CD14-positive monocyte (primary cell): ENCODE measurements around the gene NUPR2. TPM values are rescaled to one million over a fixed set of nuclear protein-coding genes. Genes with fewer than 3 reads are reported as not detected.
"Not testable (repeated sequence)": the region's sequence is repeated elsewhere in the genome, so short reads cannot be mapped to it uniquely, and the experiment has no call there.

Experiments
- DNase-seq, 3 donors: peaks; one replicate each; pipeline ENCODE4 v3.0.0-alpha.2; 2011 to 2022
- H2AFZ ChIP-seq: 2 replicates; pipeline ENCODE4 v1.6.0; 2012; ENCODE audit warnings: mild to moderate bottlenecking, low read depth, low read length, inconsistent platforms; ENCODE audit not compliant: insufficient read depth, poor library complexity, severe bottlenecking
- H3K27ac ChIP-seq, 2 donors: 1 replicate in 1 of 2; 2 replicates in 1 of 2; pipeline ENCODE4 v1.5.1; 2012 to 2013; ENCODE audit warnings: low read length in 2 of 2, control low read depth in 1 of 2, inconsistent platforms in 1 of 2, low read depth in 1 of 2, mild to moderate bottlenecking in 1 of 2
- H3K27me3 ChIP-seq, 2 donors: one replicate each; pipeline versions ENCODE4 v1.6.0 to v1.6.1; 2011 to 2013; ENCODE audit warnings: low read length in 2 of 2; ENCODE audit not compliant: control insufficient read depth in 2 of 2, insufficient read depth in 2 of 2
- H3K36me3 ChIP-seq, 2 donors: replicated peaks in 1 of 2; 1 replicate in 1 of 2; 2 replicates in 1 of 2; pipeline versions ENCODE4 v1.5.1 to v1.6.1; 2012 to 2013; ENCODE audit warnings: low read length in 2 of 2, control low read depth in 1 of 2, inconsistent platforms in 1 of 2, mild to moderate bottlenecking in 1 of 2; ENCODE audit not compliant: insufficient read depth in 2 of 2, control insufficient read depth in 1 of 2
- H3K4me1 ChIP-seq, 2 donors: 1 replicate in 1 of 2; 2 replicates in 1 of 2; pipeline versions ENCODE4 v1.5.1 to v1.6.1; 2012 to 2013; ENCODE audit warnings: low read length in 2 of 2, control low read depth in 1 of 2, inconsistent platforms in 1 of 2, mild to moderate bottlenecking in 1 of 2, moderate library complexity in 1 of 2; ENCODE audit not compliant: insufficient read depth in 2 of 2, control insufficient read depth in 1 of 2
- H3K4me2 ChIP-seq: replicated peaks from 2 replicates; pipeline ENCODE3; 2012; ENCODE audit warnings: low read length, moderate library complexity, mild to moderate bottlenecking; ENCODE audit not compliant: poor library complexity, severe bottlenecking; ENCODE audit errors: extremely low read depth
- H3K4me3 ChIP-seq, 3 experiments: fragments of 200-600 bp in 1 of 3; sonication (generic) in 1 of 3; replicated peaks in 1 of 3; 1 replicate in 2 of 3; 2 replicates in 1 of 3; pipeline ENCODE4 v1.5.1; 2011 to 2013; ENCODE audit warnings: low read length in 3 of 3, mild to moderate bottlenecking in 3 of 3, control low read depth in 2 of 3, low read depth in 2 of 3, inconsistent platforms in 1 of 3, moderate library complexity in 1 of 3
- H3K79me2 ChIP-seq: 2 replicates; pipeline ENCODE4 v1.6.0; 2012; ENCODE audit warnings: mild to moderate bottlenecking, control low read depth, inconsistent platforms, low read length, moderate library complexity; ENCODE audit not compliant: insufficient read depth
- H3K9ac ChIP-seq: 2 replicates; pipeline ENCODE4 v1.6.0; 2017; ENCODE audit warnings: low read length, mild to moderate bottlenecking; ENCODE audit not compliant: insufficient read depth, poor library complexity, severe bottlenecking
- H3K9me3 ChIP-seq, 2 donors: replicated peaks in 1 of 2; 1 replicate in 1 of 2; 2 replicates in 1 of 2; pipeline versions ENCODE4 v1.5.1 to v1.6.1; 2012 to 2013; ENCODE audit warnings: low read length in 2 of 2, control low read depth in 1 of 2; ENCODE audit not compliant: control insufficient read depth in 1 of 2, insufficient read depth in 1 of 2
- H4K20me1 ChIP-seq: 2 replicates; pipeline ENCODE4 v1.6.0; 2012; ENCODE audit warnings: mild to moderate bottlenecking, low read length, control low read depth, moderate library complexity; ENCODE audit not compliant: insufficient read depth
- H3K27ac Mint-ChIP-seq, 7 donors: one replicate each; pipeline ENCODE4 v1.8.0; 2020; ENCODE audit warnings: mild to moderate bottlenecking in 7 of 7, mixed read lengths in 7 of 7, moderate library complexity in 6 of 7, inconsistent platforms in 2 of 7
- H3K27me3 Mint-ChIP-seq, 3 donors: one replicate each; pipeline ENCODE4 v1.8.0; 2021 to 2022; ENCODE audit warnings: low read depth in 3 of 3, mild to moderate bottlenecking in 3 of 3, mixed read lengths in 3 of 3, moderate library complexity in 3 of 3, inconsistent platforms in 1 of 3
- H3K36me3 Mint-ChIP-seq, 2 donors: one replicate each; pipeline ENCODE4 v1.8.0; 2020; ENCODE audit warnings: mixed read lengths in 2 of 2, inconsistent platforms in 1 of 2, mild to moderate bottlenecking in 1 of 2
- H3K4me1 Mint-ChIP-seq: one replicate; pipeline ENCODE4 v1.8.0; 2020; ENCODE audit warnings: mild to moderate bottlenecking, mixed read lengths
- H3K4me3 Mint-ChIP-seq, 2 donors: one replicate each; pipeline ENCODE4 v1.8.0; 2020; ENCODE audit warnings: mild to moderate bottlenecking in 2 of 2, mixed read lengths in 2 of 2, moderate library complexity in 1 of 2
- H3K9me3 Mint-ChIP-seq, 7 donors: one replicate each; pipeline ENCODE4 v1.8.0; 2020 to 2022; ENCODE audit warnings: mixed read lengths in 7 of 7, mild to moderate bottlenecking in 6 of 7, moderate library complexity in 6 of 7, inconsistent platforms in 2 of 7
- CTCF ChIP-seq: fragments of 200-600 bp; IDR thresholded peaks from one replicate; pipeline ENCODE4 v1.8.0; 2022; ENCODE audit warnings: antibody characterized with exemption, mild to moderate bottlenecking
- WGBS: methylation state at CpG from one replicate; pipeline ENCODE4 v1.1.5; 2013; ENCODE audit warnings: missing lambda C conversion rate; ENCODE audit not compliant: insufficient coverage; 5-methylcytosine and 5-hydroxymethylcytosine counted together
- intact Hi-C, 2 donors: fragments of 100-400 bp; cut with micrococcal nuclease; formaldehyde crosslinking; loops; one replicate each; pipeline versions ENCODE4 v1.15.0 to v1.15.1; 2023
- polyA plus RNA-seq, 3 donors: library from polyadenylated mRNA; depleted of rRNA in 1 of 3; unstranded in 2 of 3; stranded (reverse) in 1 of 3; fragments of 300-500 nt in 2 of 3; fragments of >200 nt in 1 of 3; fragmentation: Illumina TruSeq in 2 of 3; gene quantifications; 1 replicate in 2 of 3; 2 replicates in 1 of 3; pipeline ENCODE4 v1.2.3, GENCODE V29; 2012 to 2021

NUPR2 gene
- polyA plus RNA-seq, 3 donors = not detected

GRCh38 chr7:56099653-56100052, 16.6 kb downstream of the NUPR2 start:
- Histone ChIP-seq H3K27ac (no peak overlapping the region), H3K9ac (no peak overlapping the region), H3K4me1 (no peaks in the 10 kb centered on the region), H3K9me3 (no peaks in the 10 kb centered on the region), H3K27me3 (no peaks in the 10 kb centered on the region), H3K79me2 (peaks cover 14% of the 10 kb centered on the region), H3K4me2 (no peak overlapping the region), H2AFZ (no peak overlapping the region), H3K4me3 (no peak overlapping the region), H3K36me3 (peaks cover 49 to 60% of the 10 kb centered on the region in 2 donors), H4K20me1 (peaks cover 7% of the 10 kb centered on the region)
- 95% methylated on average over 3 of the region's 3 CpGs for WGBS
- no peaks in the 10 kb centered on the region for H3K4me1 Mint-ChIP-seq
- no peaks in the 10 kb centered on the region for H3K9me3 Mint-ChIP-seq
- H3K27ac Mint-ChIP-seq = no peak overlapping the region
- no peak for TF ChIP-seq CTCF
- no peak overlapping the region for H3K4me3 Mint-ChIP-seq
- intact Hi-C loops = loop anchor here in 1 of 2 donors (10.0 kb wide), 1 partner anchor 1335 kb away; no protein-coding TSS in a partner anchor
- no peak for DNase-seq
- no peaks in the 10 kb centered on the region for H3K27me3 Mint-ChIP-seq
- H3K36me3 Mint-ChIP-seq = peaks cover 51 to 73% of the 10 kb centered on the region in 2 donors

- H3K27ac Mint-ChIP-seq, H3K4me2 ChIP-seq, DNase-seq, H3K4me3 Mint-ChIP-seq, H3K4me1 ChIP-seq, H3K4me1 Mint-ChIP-seq, H3K9ac ChIP-seq, H2AFZ ChIP-seq, H3K9me3 ChIP-seq, H3K4me3 ChIP-seq, H3K79me2 ChIP-seq, intact Hi-C loops, H3K27ac ChIP-seq, H4K20me1 ChIP-seq, H3K9me3 Mint-ChIP-seq, H3K27me3 ChIP-seq, H3K27me3 Mint-ChIP-seq: not testable (repeated sequence)
- peaks cover 41 to 60% of the 10 kb centered on the region in 2 donors for H3K36me3 Mint-ChIP-seq
- peaks cover 40 to 48% of the 10 kb centered on the region in 2 donors for H3K36me3 ChIP-seq
- WGBS = 90% methylated on average over 2 of the region's 8 CpGs
Observed at GRCh38 chr7:56098187-56099008, 17.8 kb downstream of the NUPR2 start.
